ENCODE results near the gene SLC35F2.

GRCh38 chr11:107792049-107792443, 66.5 kb downstream of the SLC35F2 start:
- no peak for TF ChIP-seq CTCF (IDR thresholded peaks at IDR 0.05)
- TF ChIP-seq POLR2A (IDR thresholded peaks at IDR 0.05), result no peak
- no peak for TF ChIP-seq POLR2AphosphoS5 (IDR thresholded peaks at IDR 0.05)

All from gastroesophageal sphincter (tissue), 3 donors.